PC-3 (cell line): ENCODE data around the gene UBE2E2. TPM values are rescaled to one million over a fixed set of nuclear protein-coding genes. Genes with fewer than 3 reads are reported as not detected.

Source experiments
- ATAC-seq: fragments of 200-7000 bp; cut with Tn5 transposase; 2 replicates; pipeline ENCODE4 v1.9.1; 2020; ENCODE audit warnings: mild to moderate bottlenecking, moderate library complexity
- BruUV-seq: library from RNA; stranded (reverse); fragments of 400-500 nt; replicated peaks from 2 replicates; lab custom pipeline; 2021; lab: Mats Ljungman, UMichigan
- CTCF ChIA-PET: fragments of 300-600 bp; sonication (Branson Sonifier 250); formaldehyde crosslinking; loops from one replicate; lab custom pipeline; 2022; ENCODE audit warnings: antibody characterized with exemption; lab: Charles Lee
- POLR2A ChIA-PET: fragments of 300-600 bp; sonication (Branson Sonifier 250); formaldehyde crosslinking; loops from one replicate; lab custom pipeline; 2022; ENCODE audit warnings: antibody characterized with exemption; ENCODE audit not compliant: unreplicated experiment; lab: Charles Lee
- DNase-seq: peaks from one replicate; pipeline ENCODE4 v3.0.0-alpha.2; 2015
- H2AFZ ChIP-seq: fragments of 300-600 bp; sonication (generic); 2 replicates; pipeline ENCODE4 v1.6.0; 2016; ENCODE audit warnings: antibody characterized with exemption, low read length
- H3F3A ChIP-seq: fragments of 300-600 bp; sonication (generic); one replicate; pipeline ENCODE4 v1.6.0; 2017; ENCODE audit warnings: antibody characterized with exemption, low read length, control low read depth, mild to moderate bottlenecking; ENCODE audit not compliant: unreplicated experiment
- H3K27ac ChIP-seq: fragments of 300-600 bp; sonication (generic); 2 replicates; pipeline ENCODE4 v1.5.1; 2016; ENCODE audit warnings: mild to moderate bottlenecking, low read length
- H3K27me3 ChIP-seq: fragments of 300-600 bp; sonication (generic); 2 replicates; pipeline ENCODE4 v1.6.1; 2016; ENCODE audit warnings: low read length, mixed read lengths
- H3K36me3 ChIP-seq: fragments of 300-600 bp; sonication (generic); 2 replicates; pipeline ENCODE4 v1.6.1; 2016; ENCODE audit warnings: low read depth, mixed run types, low read length, mixed read lengths
- H3K4me1 ChIP-seq: fragments of 300-600 bp; sonication (generic); 2 replicates; pipeline ENCODE4 v1.5.1; 2016; ENCODE audit warnings: low read length; ENCODE audit not compliant: insufficient read depth
- H3K4me2 ChIP-seq: fragments of 300-600 bp; sonication (generic); 2 replicates; pipeline ENCODE4 v1.6.0; 2016; ENCODE audit warnings: low read length
- H3K4me3 ChIP-seq: fragments of 300-600 bp; sonication (generic); 2 replicates; pipeline ENCODE4 v1.5.1; 2016; ENCODE audit warnings: mild to moderate bottlenecking, low read length, mixed read lengths
- H3K79me2 ChIP-seq: fragments of 300-600 bp; sonication (generic); 2 replicates; pipeline ENCODE4 v1.6.1; 2017; ENCODE audit warnings: low read length, mixed read lengths
- H3K9ac ChIP-seq: fragments of 300-600 bp; sonication (generic); 2 replicates; pipeline ENCODE4 v1.6.0; 2016; ENCODE audit warnings: mild to moderate bottlenecking, low read length
- H3K9me2 ChIP-seq: fragments of 300-600 bp; sonication (generic); replicated peaks from 2 replicates; pipeline ENCODE4 v1.6.1; 2016; ENCODE audit warnings: mixed run types, low read length, mixed read lengths
- H3K9me3 ChIP-seq: fragments of 300-600 bp; sonication (generic); 2 replicates; pipeline ENCODE4 v1.6.1; 2016; ENCODE audit warnings: low read length, mixed read lengths
- H4K20me1 ChIP-seq: fragments of 300-600 bp; sonication (generic); 2 replicates; pipeline ENCODE4 v1.6.1; 2016; ENCODE audit warnings: low read length, mixed read lengths
- EZH2 ChIP-seq: fragments of 300-600 bp; sonication (generic); IDR thresholded peaks from one replicate; pipeline ENCODE4 v1.6.1; 2017; ENCODE audit warnings: antibody characterized with exemption, mild to moderate bottlenecking, low read length; ENCODE audit not compliant: unreplicated experiment
- EZH2phosphoT487 ChIP-seq: fragments of 300-600 bp; sonication (generic); IDR thresholded peaks from 2 replicates; pipeline ENCODE4 v1.6.1; 2018; ENCODE audit warnings: mild to moderate bottlenecking, antibody characterized with exemption, low read length, borderline replicate concordance
- intact Hi-C: fragments of 100-400 bp; cut with micrococcal nuclease; formaldehyde crosslinking; loops from 2 replicates; pipeline ENCODE4 v1.9.0; 2023
- total RNA-seq: library from RNA; depleted of rRNA; stranded (reverse); fragments of >200 nt; gene quantifications from 2 replicates; pipeline ENCODE4 v1.2.3, GENCODE V29; 2014
- TF ChIP-seq, protein P1 (sequence below): fragments of 300-600 bp; sonication (generic); conservative IDR thresholded peaks from 2 replicates; pipeline ENCODE4 v1.5.1; 2017; ENCODE audit warnings: antibody characterized with exemption, low read depth, mild to moderate bottlenecking, low read length

Gene UBE2E2
- total RNA-seq, 1 experiment from 2014 or later, result 25.6 TPM

DNA sequence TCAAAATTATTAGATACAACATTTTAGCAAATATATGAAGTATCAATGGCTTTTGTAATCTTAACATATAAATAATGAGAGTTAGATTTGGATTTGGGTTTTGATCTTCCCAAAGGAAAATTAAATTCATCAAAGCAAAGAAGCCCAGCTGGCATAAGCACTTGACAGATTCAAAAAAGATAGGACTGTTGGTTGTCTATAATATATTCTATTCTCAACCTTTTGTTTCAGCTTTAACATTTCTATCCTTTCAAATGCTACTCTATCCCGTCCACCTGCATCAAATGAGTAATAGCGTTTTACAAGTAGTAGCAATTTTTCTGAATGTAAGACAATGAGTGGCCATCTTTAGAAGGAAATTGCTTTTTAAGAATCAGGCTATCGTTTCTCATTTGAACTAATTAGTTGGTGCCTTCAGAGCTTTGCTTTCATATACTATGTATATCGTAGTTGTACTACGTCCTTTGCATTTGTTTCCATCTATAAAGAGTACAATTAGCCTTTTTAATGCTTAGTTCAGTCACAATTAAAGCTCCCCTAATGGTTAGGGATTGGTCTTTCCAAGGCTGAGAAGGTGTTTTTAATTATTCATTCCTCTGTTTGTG, 278.0 kb downstream of the UBE2E2 start:
- intact Hi-C loops, result no loop called here
- TF ChIP-seq, protein P1, sequence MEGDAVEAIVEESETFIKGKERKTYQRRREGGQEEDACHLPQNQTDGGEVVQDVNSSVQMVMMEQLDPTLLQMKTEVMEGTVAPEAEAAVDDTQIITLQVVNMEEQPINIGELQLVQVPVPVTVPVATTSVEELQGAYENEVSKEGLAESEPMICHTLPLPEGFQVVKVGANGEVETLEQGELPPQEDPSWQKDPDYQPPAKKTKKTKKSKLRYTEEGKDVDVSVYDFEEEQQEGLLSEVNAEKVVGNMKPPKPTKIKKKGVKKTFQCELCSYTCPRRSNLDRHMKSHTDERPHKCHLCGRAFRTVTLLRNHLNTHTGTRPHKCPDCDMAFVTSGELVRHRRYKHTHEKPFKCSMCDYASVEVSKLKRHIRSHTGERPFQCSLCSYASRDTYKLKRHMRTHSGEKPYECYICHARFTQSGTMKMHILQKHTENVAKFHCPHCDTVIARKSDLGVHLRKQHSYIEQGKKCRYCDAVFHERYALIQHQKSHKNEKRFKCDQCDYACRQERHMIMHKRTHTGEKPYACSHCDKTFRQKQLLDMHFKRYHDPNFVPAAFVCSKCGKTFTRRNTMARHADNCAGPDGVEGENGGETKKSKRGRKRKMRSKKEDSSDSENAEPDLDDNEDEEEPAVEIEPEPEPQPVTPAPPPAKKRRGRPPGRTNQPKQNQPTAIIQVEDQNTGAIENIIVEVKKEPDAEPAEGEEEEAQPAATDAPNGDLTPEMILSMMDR, result no peak
- no peak for TF ChIP-seq EZH2phosphoT487
- TF ChIP-seq EZH2, result no peak
- POLR2A ChIA-PET, result no interaction called here
- H2AFZ ChIP-seq, result no peak overlapping the region
- no peaks in the 10 kb centered on the region for H3K9me2 ChIP-seq
- DNase-seq (no peak), ATAC-seq (no peak)
- no peaks in the 10 kb centered on the region for H3K4me1 ChIP-seq
- no peaks in the 10 kb centered on the region for H3K27me3 ChIP-seq
- H3K36me3 ChIP-seq, result peaks cover 6% of the 10 kb centered on the region; the same call in 1 of the 2 replicates
- H3K9me3 ChIP-seq, result no peaks in the 10 kb centered on the region
- H3F3A ChIP-seq, result no peaks in the 10 kb centered on the region
- no peak overlapping the region for H3K4me3 ChIP-seq
- CTCF ChIA-PET, result no interaction called here
- H3K4me2 ChIP-seq, result no peak overlapping the region
- H3K79me2 ChIP-seq, result no peaks in the 10 kb centered on the region
- H3K9ac ChIP-seq, result no peak overlapping the region
- no TSS peak for BruUV-seq
- H3K27ac ChIP-seq, result no peak overlapping the region
- no peaks in the 10 kb centered on the region for H4K20me1 ChIP-seq

DNA sequence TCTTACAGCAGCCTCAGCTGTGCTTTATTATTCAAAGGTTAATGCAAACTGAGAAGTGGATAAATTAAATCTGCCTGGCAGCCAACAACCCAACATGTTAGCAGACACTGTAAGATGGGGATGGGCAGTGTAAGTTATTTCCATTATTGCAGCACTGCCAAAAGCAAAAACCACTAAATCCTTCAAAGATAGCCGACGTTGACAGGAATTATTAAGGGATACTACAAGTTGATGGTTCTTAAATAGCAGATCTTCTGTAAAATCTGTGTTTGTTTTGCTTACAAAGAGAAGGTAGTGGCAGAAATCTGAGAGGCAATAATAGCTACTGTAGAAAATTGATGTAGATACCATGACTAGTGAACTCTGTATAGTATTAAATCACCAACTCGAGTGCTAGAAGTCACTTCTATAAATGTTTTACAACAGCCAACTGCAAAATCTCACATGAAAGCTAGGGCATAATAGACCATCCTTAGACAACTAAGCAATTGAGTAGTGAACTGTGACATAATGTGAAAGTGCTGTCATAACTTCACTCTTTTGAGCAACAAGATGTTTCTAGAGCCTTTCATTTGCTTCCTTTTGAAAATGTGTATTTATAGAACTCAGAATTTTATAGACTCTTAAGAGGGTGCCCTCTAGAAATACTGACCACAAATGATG, 278.6 kb downstream of the UBE2E2 start:
- POLR2A ChIA-PET, result no interaction called here
- H2AFZ ChIP-seq, result no peak overlapping the region
- no peaks in the 10 kb centered on the region for H3K9me2 ChIP-seq
- TF ChIP-seq, protein P1, result no peak
- no peak for TF ChIP-seq EZH2phosphoT487
- no peak overlapping the region for H3K4me3 ChIP-seq
- H3K9me3 ChIP-seq, result no peaks in the 10 kb centered on the region
- DNase-seq (no peak), ATAC-seq (no peak)
- no peaks in the 10 kb centered on the region for H4K20me1 ChIP-seq
- H3K27me3 ChIP-seq, result no peaks in the 10 kb centered on the region
- no peak overlapping the region for H3K9ac ChIP-seq
- no peak overlapping the region for H3K4me2 ChIP-seq
- H3K36me3 ChIP-seq, result peaks cover 6% of the 10 kb centered on the region; the same call in 1 of the 2 replicates
- CTCF ChIA-PET, result no interaction called here
- intact Hi-C loops, result no loop called here
- no TSS peak for BruUV-seq
- no peak overlapping the region for H3K27ac ChIP-seq
- no peaks in the 10 kb centered on the region for H3K79me2 ChIP-seq
- H3K4me1 ChIP-seq, result no peaks in the 10 kb centered on the region
- no peaks in the 10 kb centered on the region for H3F3A ChIP-seq

DNA sequence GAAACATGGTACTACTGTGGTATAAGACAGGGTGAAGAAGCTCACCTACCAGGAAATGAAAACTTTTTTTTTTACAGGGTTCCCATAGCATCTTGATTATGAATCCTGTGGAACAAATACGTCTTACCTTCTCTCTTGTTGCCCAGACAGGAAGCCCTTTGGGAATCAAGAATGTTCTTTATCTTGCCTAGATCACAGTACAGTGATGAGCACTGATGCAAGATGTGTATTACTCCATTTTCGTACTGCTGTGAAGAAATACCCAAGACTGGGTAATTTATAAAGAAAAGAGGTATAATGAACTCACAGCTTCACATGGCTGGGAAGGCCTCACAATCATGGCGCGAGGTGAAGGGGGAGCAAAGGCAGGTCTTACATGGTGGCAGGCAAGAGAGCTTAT, 281.3 kb downstream of the UBE2E2 start:
- H4K20me1 ChIP-seq, result no peaks in the 10 kb centered on the region
- H3K79me2 ChIP-seq, result no peaks in the 10 kb centered on the region
- H2AFZ ChIP-seq, result no peak overlapping the region
- H3K4me2 ChIP-seq, result no peak overlapping the region
- H3K27ac ChIP-seq, result no peak overlapping the region
- TF ChIP-seq EZH2 (no peak), EZH2phosphoT487 (no peak)
- DNase-seq, result no peak
- ChIA-PET CTCF (no interaction called here), POLR2A (no interaction called here)
- no peak overlapping the region for H3K4me3 ChIP-seq
- H3F3A ChIP-seq, result no peaks in the 10 kb centered on the region
- peaks cover 2% of the 10 kb centered on the region; the same call in 1 of the 2 replicates for H3K36me3 ChIP-seq
- BruUV-seq, result no TSS peak
- H3K9ac ChIP-seq, result no peak overlapping the region
- no peak for ATAC-seq
- no peaks in the 10 kb centered on the region for H3K9me3 ChIP-seq
- H3K27me3 ChIP-seq, result no peaks in the 10 kb centered on the region
- intact Hi-C loops, result no loop called here
- H3K9me2 ChIP-seq, result no peaks in the 10 kb centered on the region
- peaks cover 1% of the 10 kb centered on the region; the same call in 1 of the 2 replicates for H3K4me1 ChIP-seq
